Panc1 (cell line): ENCODE measurements around the gene CACNA1C. TPM values are rescaled to one million over a fixed set of nuclear protein-coding genes. Genes with fewer than 3 reads are reported as not detected.
A peak's percentile ranks its signal among the peaks of the same experiment; 100 is the strongest.

Experiments
- ATAC-seq: fragments of 200-7000 bp; cut with Tn5 transposase; 2 replicates; pipeline ENCODE4 v1.9.1; 2020; ENCODE audit warnings: mild to moderate bottlenecking, moderate library complexity
- BruUV-seq: library from RNA; stranded (reverse); fragments of 400-500 nt; replicated peaks from 2 replicates; lab custom pipeline; 2021; lab: Mats Ljungman, UMichigan
- CTCF ChIA-PET: fragments of 300-600 bp; sonication (Branson Sonifier 250); formaldehyde crosslinking; loops from one replicate; lab custom pipeline; 2022; ENCODE audit warnings: antibody characterized with exemption; lab: Charles Lee
- POLR2A ChIA-PET: fragments of 300-600 bp; sonication (Branson Sonifier 250); formaldehyde crosslinking; loops from one replicate; lab custom pipeline; 2022; ENCODE audit warnings: antibody characterized with exemption; lab: Charles Lee
- DNase-seq: peaks from one replicate; pipeline ENCODE4 v3.0.0-alpha.2; 2010; ENCODE audit warnings: low read depth, low spot score
- H3K27ac ChIP-seq: 2 replicates; pipeline ENCODE4 v1.5.1; 2011; ENCODE audit warnings: mild to moderate bottlenecking, low read length, inconsistent platforms
- H3K27me3 ChIP-seq: fragments of 200-500 bp; sonication (Bioruptor generic); 2 replicates; pipeline ENCODE4 v1.6.0; 2014; ENCODE audit warnings: low read length, inconsistent platforms; ENCODE audit not compliant: control insufficient read depth, insufficient read depth
- H3K36me3 ChIP-seq: fragments of 200-500 bp; sonication (Bioruptor generic); 2 replicates; pipeline ENCODE4 v1.5.1; 2014; ENCODE audit warnings: inconsistent platforms, mild to moderate bottlenecking, low read length, moderate library complexity; ENCODE audit not compliant: control insufficient read depth, insufficient read depth
- H3K4me1 ChIP-seq: 2 replicates; pipeline ENCODE4 v1.5.1; 2011; ENCODE audit warnings: inconsistent platforms, mild to moderate bottlenecking, low read length, moderate library complexity; ENCODE audit not compliant: control insufficient read depth, insufficient read depth
- H3K4me3 ChIP-seq, 2 experiments: 2 replicates each; pipeline ENCODE4 v1.5.1; 2011 to 2012; ENCODE audit warnings: low read depth in 2 of 2, low read length in 2 of 2, mild to moderate bottlenecking in 2 of 2, inconsistent platforms in 1 of 2, moderate library complexity in 1 of 2
- H3K9me3 ChIP-seq: fragments of 200-500 bp; sonication (Bioruptor generic); 2 replicates; pipeline ENCODE4 v1.5.1; 2014; ENCODE audit warnings: low read depth, mild to moderate bottlenecking, inconsistent platforms, low read length, moderate library complexity; ENCODE audit not compliant: control insufficient read depth, insufficient read depth
- POLR2AphosphoS5 ChIP-seq: IDR thresholded peaks from 2 replicates; pipeline ENCODE4 v1.6.1; 2012; ENCODE audit warnings: mild to moderate bottlenecking, low read depth, low read length, moderate library complexity
- REST ChIP-seq, 2 experiments: IDR thresholded peaks; 2 replicates each; pipeline ENCODE4 v1.6.1; 2011 to 2012; ENCODE audit warnings: low read depth in 2 of 2, control low read depth in 1 of 2, low read length in 1 of 2, mild to moderate bottlenecking in 1 of 2, moderate library complexity in 1 of 2; ENCODE audit not compliant: insufficient read depth in 1 of 2
- SIN3A ChIP-seq: IDR thresholded peaks from 2 replicates; pipeline ENCODE4 v1.6.1; 2012; ENCODE audit warnings: low read depth, mild to moderate bottlenecking, low read length, moderate library complexity, borderline replicate concordance; ENCODE audit not compliant: insufficient read depth
- TCF7L2 ChIP-seq: IDR thresholded peaks from 2 replicates; pipeline ENCODE4 v1.6.1; 2011; ENCODE audit warnings: mild to moderate bottlenecking, low read depth, low read length, inconsistent platforms
- in situ Hi-C: cut with HindIII; loops from 2 replicates; pipeline ENCODE4 v1.10.0; 2016; ENCODE audit warnings: low sequenced_read_pairs, low pct_unique_long_range_greater_than_20kb
- intact Hi-C: fragments of 100-400 bp; cut with micrococcal nuclease; formaldehyde crosslinking; loops from one replicate; pipeline ENCODE4 v1.10.0; 2022; ENCODE audit not compliant: unreplicated experiment
- total RNA-seq: library from RNA; stranded (reverse); gene quantifications from one replicate; pipeline ENCODE4 v1.2.1, GENCODE V29; 2021; ENCODE audit not compliant: unreplicated experiment
- TF ChIP-seq, protein P1 (sequence below): fragments of 450-650 bp; IDR thresholded peaks from 2 replicates; pipeline ENCODE4 v1.5.1; 2017; ENCODE audit warnings: mild to moderate bottlenecking

CACNA1C gene
- total RNA-seq, 1 experiment from 2014 or later = 0.03 TPM

GRCh38 chr12:2640709-2641108 is 587.9 kb downstream of the CACNA1C start:
- no TSS peak for BruUV-seq
- ATAC-seq (peak; percentile 96), DNase-seq (peak; percentile 28)
- in situ Hi-C loops = no loop called here
- ChIA-PET CTCF (no interaction called here), POLR2A (no interaction called here)
- Histone ChIP-seq H3K9me3 (no peaks in the 10 kb centered on the region), H3K27ac (no peak overlapping the region), H3K4me3 (no peak overlapping the region), H3K36me3 (no peaks in the 10 kb centered on the region), H3K4me1 (no peaks in the 10 kb centered on the region), H3K27me3 (no peaks in the 10 kb centered on the region)
- TF ChIP-seq, protein P1, sequence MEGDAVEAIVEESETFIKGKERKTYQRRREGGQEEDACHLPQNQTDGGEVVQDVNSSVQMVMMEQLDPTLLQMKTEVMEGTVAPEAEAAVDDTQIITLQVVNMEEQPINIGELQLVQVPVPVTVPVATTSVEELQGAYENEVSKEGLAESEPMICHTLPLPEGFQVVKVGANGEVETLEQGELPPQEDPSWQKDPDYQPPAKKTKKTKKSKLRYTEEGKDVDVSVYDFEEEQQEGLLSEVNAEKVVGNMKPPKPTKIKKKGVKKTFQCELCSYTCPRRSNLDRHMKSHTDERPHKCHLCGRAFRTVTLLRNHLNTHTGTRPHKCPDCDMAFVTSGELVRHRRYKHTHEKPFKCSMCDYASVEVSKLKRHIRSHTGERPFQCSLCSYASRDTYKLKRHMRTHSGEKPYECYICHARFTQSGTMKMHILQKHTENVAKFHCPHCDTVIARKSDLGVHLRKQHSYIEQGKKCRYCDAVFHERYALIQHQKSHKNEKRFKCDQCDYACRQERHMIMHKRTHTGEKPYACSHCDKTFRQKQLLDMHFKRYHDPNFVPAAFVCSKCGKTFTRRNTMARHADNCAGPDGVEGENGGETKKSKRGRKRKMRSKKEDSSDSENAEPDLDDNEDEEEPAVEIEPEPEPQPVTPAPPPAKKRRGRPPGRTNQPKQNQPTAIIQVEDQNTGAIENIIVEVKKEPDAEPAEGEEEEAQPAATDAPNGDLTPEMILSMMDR = no peak
- no peak for TF ChIP-seq SIN3A
- TF ChIP-seq REST (IDR thresholded peaks at IDR 0.05; ENCODE audit: insufficient read depth in 1 of 2, low read depth in 2 of 2, low read length in 1 of 2) = no peak
- no peak for TF ChIP-seq POLR2AphosphoS5
- TF ChIP-seq TCF7L2 = no peak
- intact Hi-C loops = no loop called here

- intact Hi-C loops (no loop called here), in situ Hi-C loops (no loop called here)
- ATAC-seq (peak; percentile 36; the same call in 1 of the 2 replicates), DNase-seq (no peak)
- Histone ChIP-seq H3K27me3 (no peaks in the 10 kb centered on the region), H3K9me3 (no peaks in the 10 kb centered on the region), H3K36me3 (no peaks in the 10 kb centered on the region), H3K4me1 (no peaks in the 10 kb centered on the region), H3K4me3 (no peak overlapping the region), H3K27ac (no peak overlapping the region)
- TF ChIP-seq REST (IDR thresholded peaks at IDR 0.05; ENCODE audit: insufficient read depth in 1 of 2, low read depth in 2 of 2, low read length in 1 of 2) = no peak
- TF ChIP-seq POLR2AphosphoS5 = no peak
- no peak for TF ChIP-seq SIN3A
- TF ChIP-seq, protein P1 = no peak; the same call in 1 of the 2 replicates
- TF ChIP-seq TCF7L2 = no peak
- no TSS peak for BruUV-seq
- CTCF ChIA-PET = no interaction called here
- POLR2A ChIA-PET = no interaction called here
Observed at GRCh38 chr12:2641207-2641606, 588.4 kb downstream of the CACNA1C start.
